K562 (cell line): Measurements from ENCODE around the gene KCTD15. TPM values are rescaled to one million over a fixed set of nuclear protein-coding genes. Genes with fewer than 3 reads are reported as not detected.

Experiments used
- ATAC-seq: fragments of 200-7000 bp; cut with Tn5 transposase; 3 replicates; pipeline ENCODE4 v1.9.1; 2020; ENCODE audit warnings: moderate library complexity
- BruUV-seq: library from RNA; stranded (reverse); fragments of 400-500 nt; replicated peaks from 2 replicates; lab custom pipeline; 2021; lab: Mats Ljungman, UMichigan
- CTCF ChIA-PET: fragments of 300-600 bp; formaldehyde crosslinking; extraction: SDS; loops from one replicate; lab custom pipeline; 2021; ENCODE audit warnings: low intra/inter-chr PET ratio; lab: Yijun Ruan, JAX
- POLR2A ChIA-PET: fragments of 300-600, 350-650 bp; sonication (Branson Sonifier 250); formaldehyde crosslinking; extraction: SDS; loops from one replicate; lab custom pipeline; 2021; ENCODE audit warnings: antibody characterized with exemption, inconsistent platforms; lab: Yijun Ruan, JAX
- DNase-seq, 4 experiments: peaks; one replicate each; pipeline versions ENCODE4 v3.0.0 to v3.0.0-alpha.2; 2011 to 2018; ENCODE audit warnings: low spot score in 3 of 4, mixed read lengths in 3 of 4; ENCODE audit errors: extremely low read depth in 1 of 4
- FAIRE-seq: peaks from 2 replicates; lab custom pipeline; 2011; peaks lifted over from hg19 to GRCh38; lab: Jason Lieb, UNC
- H2AFZ ChIP-seq: 2 replicates; pipeline ENCODE4 v1.6.0; 2011; ENCODE audit warnings: low read depth, low read length, control low read depth, inconsistent platforms
- H3K27ac ChIP-seq: fragments of 200-600 bp; 3 replicates; pipeline ENCODE4 v1.8.0; 2011; ENCODE audit warnings: low read depth, mild to moderate bottlenecking, control low read depth, inconsistent platforms, low read length, moderate library complexity, mixed read lengths; ENCODE audit errors: extremely low read depth
- H3K27me3 ChIP-seq, 2 experiments: fragments of 300-600 bp in 1 of 2; 2 replicates in 1 of 2; 3 replicates in 1 of 2; pipeline versions ENCODE4 v1.6.0 to v1.8.0; 2011; ENCODE audit warnings: inconsistent platforms in 2 of 2, low read length in 2 of 2, mild to moderate bottlenecking in 1 of 2, mixed read lengths in 1 of 2, moderate library complexity in 1 of 2; ENCODE audit not compliant: control insufficient read depth in 2 of 2, insufficient read depth in 2 of 2
- H3K36me3 ChIP-seq: fragments of 300-600 bp; 3 replicates; pipeline ENCODE4 v1.8.0; 2011; ENCODE audit warnings: mild to moderate bottlenecking, low read length, inconsistent platforms; ENCODE audit not compliant: control insufficient read depth, insufficient read depth
- H3K4me1 ChIP-seq, 2 experiments: fragments of 200-600 bp in 1 of 2; replicated peaks in 1 of 2; 2 replicates in 1 of 2; 3 replicates in 1 of 2; pipeline versions ENCODE4 v1.5.1 to v1.8.0; 2011; ENCODE audit warnings: inconsistent platforms in 2 of 2, low read length in 2 of 2, mild to moderate bottlenecking in 1 of 2, mixed read lengths in 1 of 2, moderate library complexity in 1 of 2; ENCODE audit not compliant: control insufficient read depth in 2 of 2, insufficient read depth in 2 of 2
- H3K4me2 ChIP-seq: 2 replicates; pipeline ENCODE4 v1.6.1; 2011; ENCODE audit warnings: low read length, control low read depth, inconsistent platforms, mixed read lengths; ENCODE audit not compliant: insufficient read depth
- H3K4me3 ChIP-seq: fragments of 200-600 bp; sonication (generic), shearing (Covaris generic); 2 replicates; pipeline ENCODE4 v1.5.1; 2016; ENCODE audit warnings: control low read depth, inconsistent platforms
- H3K79me2 ChIP-seq: fragments of 200-600 bp; 3 replicates; pipeline ENCODE4 v1.8.0; 2011; ENCODE audit warnings: low read length, inconsistent platforms; ENCODE audit not compliant: control insufficient read depth, insufficient read depth
- H3K9ac ChIP-seq, 2 experiments: 2 replicates each; pipeline versions ENCODE4 v1.6.0 to v1.6.1; 2011; ENCODE audit warnings: low read depth in 2 of 2, low read length in 2 of 2, control low read depth in 1 of 2, inconsistent platforms in 1 of 2, mild to moderate bottlenecking in 1 of 2, mixed read lengths in 1 of 2; ENCODE audit not compliant: insufficient read depth in 1 of 2
- H3K9me1 ChIP-seq: one replicate; pipeline ENCODE4 v1.6.0; 2011; ENCODE audit warnings: inconsistent platforms, mild to moderate bottlenecking, low read length, moderate library complexity; ENCODE audit not compliant: control insufficient read depth, insufficient read depth
- H3K9me3 ChIP-seq: replicated peaks from 2 replicates; pipeline ENCODE4 v1.5.1; 2011; ENCODE audit warnings: low read depth, low read length, inconsistent platforms; ENCODE audit not compliant: control insufficient read depth, insufficient read depth
- H4K20me1 ChIP-seq: replicated peaks from 2 replicates; pipeline ENCODE4 v1.6.1; 2011; ENCODE audit warnings: low read length, inconsistent platforms, mixed read lengths; ENCODE audit not compliant: control insufficient read depth, insufficient read depth
- KLF16 ChIP-seq: IDR thresholded peaks from 2 replicates; pipeline ENCODE4 v1.6.1; 2016; ENCODE audit warnings: antibody characterized with exemption
- XRCC3 ChIP-seq: fragments of 450-650 bp; IDR thresholded peaks from 2 replicates; pipeline ENCODE4 v1.6.1; 2017; ENCODE audit warnings: mild to moderate bottlenecking, moderate library complexity
- WGBS: fragments of 100-300 bp; shearing (Covaris generic); methylation state at CpG from one replicate; pipeline ENCODE4 v1.1.6; 2016; ENCODE audit warnings: low coverage, mixed read lengths; ENCODE audit not compliant: insufficient coverage; ENCODE audit errors: missing lambda C conversion rate; 5-methylcytosine and 5-hydroxymethylcytosine counted together
- in situ Hi-C: fragments of 300-500 bp; cut with MboI; formaldehyde crosslinking; loops from 4 replicates; pipeline ENCODE4 v1.15.0; 2018; ENCODE audit warnings: inconsistent platforms, mixed read lengths
- intact Hi-C: fragments of 100-400 bp; cut with micrococcal nuclease; formaldehyde crosslinking; loops from 2 replicates; pipeline ENCODE4 v1.14.2; 2022
- polyA plus RNA-seq, 8 experiments: library from polyadenylated mRNA; depleted of rRNA in 4 of 8; stranded (reverse) in 5 of 8; unstranded in 3 of 8; fragments of >200 nt; fragmentation: Nextera tagmentation in 2 of 8; fragmentation: Illumina TruSeq in 1 of 8; extraction: Ambion mirVana in 2 of 8; extraction: Trizol in 1 of 8; gene quantifications; 2 replicates each; pipeline versions ENCODE4 v1.2.1 to v1.2.3, GENCODE V29; 2011 to 2014; ENCODE audit warnings: inconsistent platforms in 1 of 8, missing spikeins in 1 of 8
- total RNA-seq, 7 experiments: library from RNA; depleted of rRNA in 6 of 7; stranded (reverse); fragments of >200 nt in 6 of 7; fragmentation: Illumina TruSeq in 2 of 7; extraction: Trizol in 2 of 7; gene quantifications; 2 replicates each; pipeline versions ENCODE4 v1.2.1 to v1.2.3, GENCODE V29; 2011 to 2021; ENCODE audit warnings: low replicate concordance in 1 of 7
- TF ChIP-seq, protein P1 (sequence below): fragments of 450-650 bp; IDR thresholded peaks from 2 replicates; pipeline ENCODE4 v1.6.1; 2018; ENCODE audit not compliant: partially characterized antibody

Gene KCTD15
- total and polyA plus RNA-seq, 9 of the 15 experiments (the other 6 are each of a cell fraction or from before 2014, with no cell fraction given) = 1.7 to 49.0 (median 11.8) TPM

- ATAC-seq = no peak
- no peak overlapping the region for H3K27ac ChIP-seq
- no peaks in the 10 kb centered on the region for H3K9me3 ChIP-seq
- no peaks in the 10 kb centered on the region for H3K79me2 ChIP-seq
- POLR2A ChIA-PET = interaction anchor here (0.5 to 0.8 kb wide), 2 partner anchors 237 to 544 kb away, joined by 3 read pairs; no protein-coding TSS in a partner anchor
- H2AFZ ChIP-seq = no peak overlapping the region
- no peaks in the 10 kb centered on the region for H3K4me1 ChIP-seq
- no peak overlapping the region for H3K9ac ChIP-seq
- no peak for FAIRE-seq
- intact Hi-C loops (no loop called here), in situ Hi-C loops (no loop called here)
- no peaks in the 10 kb centered on the region for H3K36me3 ChIP-seq
- CTCF ChIA-PET = no interaction called here
- H3K4me3 ChIP-seq = no peak overlapping the region
- H4K20me1 ChIP-seq = no peaks in the 10 kb centered on the region; the same call in 1 of the 2 replicates
- TF ChIP-seq, protein P1, sequence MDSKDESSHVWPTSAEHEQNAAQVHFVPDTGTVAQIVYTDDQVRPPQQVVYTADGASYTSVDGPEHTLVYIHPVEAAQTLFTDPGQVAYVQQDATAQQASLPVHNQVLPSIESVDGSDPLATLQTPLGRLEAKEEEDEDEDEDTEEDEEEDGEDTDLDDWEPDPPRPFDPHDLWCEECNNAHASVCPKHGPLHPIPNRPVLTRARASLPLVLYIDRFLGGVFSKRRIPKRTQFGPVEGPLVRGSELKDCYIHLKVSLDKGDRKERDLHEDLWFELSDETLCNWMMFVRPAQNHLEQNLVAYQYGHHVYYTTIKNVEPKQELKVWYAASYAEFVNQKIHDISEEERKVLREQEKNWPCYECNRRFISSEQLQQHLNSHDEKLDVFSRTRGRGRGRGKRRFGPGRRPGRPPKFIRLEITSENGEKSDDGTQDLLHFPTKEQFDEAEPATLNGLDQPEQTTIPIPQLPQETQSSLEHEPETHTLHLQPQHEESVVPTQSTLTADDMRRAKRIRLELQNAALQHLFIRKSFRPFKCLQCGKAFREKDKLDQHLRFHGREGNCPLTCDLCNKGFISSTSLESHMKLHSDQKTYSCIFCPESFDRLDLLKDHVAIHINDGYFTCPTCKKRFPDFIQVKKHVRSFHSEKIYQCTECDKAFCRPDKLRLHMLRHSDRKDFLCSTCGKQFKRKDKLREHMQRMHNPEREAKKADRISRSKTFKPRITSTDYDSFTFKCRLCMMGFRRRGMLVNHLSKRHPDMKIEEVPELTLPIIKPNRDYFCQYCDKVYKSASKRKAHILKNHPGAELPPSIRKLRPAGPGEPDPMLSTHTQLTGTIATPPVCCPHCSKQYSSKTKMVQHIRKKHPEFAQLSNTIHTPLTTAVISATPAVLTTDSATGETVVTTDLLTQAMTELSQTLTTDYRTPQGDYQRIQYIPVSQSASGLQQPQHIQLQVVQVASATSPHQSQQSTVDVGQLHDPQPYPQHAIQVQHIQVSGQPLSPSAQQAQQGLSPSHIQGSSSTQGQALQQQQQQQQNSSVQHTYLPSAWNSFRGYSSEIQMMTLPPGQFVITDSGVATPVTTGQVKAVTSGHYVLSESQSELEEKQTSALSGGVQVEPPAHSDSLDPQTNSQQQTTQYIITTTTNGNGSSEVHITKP = peak; percentile 36
- no peak for TF ChIP-seq XRCC3
- no peak for TF ChIP-seq KLF16
- no TSS peak for BruUV-seq
- H3K9me1 ChIP-seq = no peaks in the 10 kb centered on the region
- no peak for DNase-seq
- no peak overlapping the region for H3K4me2 ChIP-seq
- H3K27me3 ChIP-seq = peaks cover 2 to 40% of the 10 kb centered on the region in 2 experiments; a peak in 4 of 5 replicates
- WGBS = 1% methylated on average over 7 of the region's 7 CpGs
These were observed 42.3 kb upstream of the KCTD15 start for GRCh38 chr19:33754361-33754760.
